RKO (cell line): Measurements from ENCODE around the gene SIPA1L3.

Experiments used
- DNase-seq: peaks from one replicate; pipeline ENCODE4 v3.0.0-alpha.2; 2016; ENCODE audit warnings: low spot score

Gene SIPA1L3

DNA sequence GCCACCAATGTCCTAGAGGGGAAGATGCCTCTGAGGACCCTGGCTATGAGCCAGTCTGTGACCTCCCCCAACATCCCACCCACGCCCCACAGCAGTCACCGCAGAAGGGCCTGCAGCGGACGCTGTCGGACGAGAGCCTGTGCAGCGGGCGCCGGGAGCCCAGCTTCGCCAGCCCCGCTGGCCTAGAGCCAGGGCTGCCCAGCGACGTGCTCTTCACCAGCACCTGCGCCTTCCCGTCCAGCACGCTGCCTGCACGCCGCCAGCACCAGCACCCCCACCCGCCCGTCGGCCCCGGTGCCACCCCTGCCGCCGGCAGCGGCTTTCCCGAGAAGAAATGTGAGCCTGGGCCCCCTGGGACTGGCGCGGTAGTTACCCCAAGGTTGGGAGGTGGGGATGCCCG, 286.4 kb downstream of the SIPA1L3 start:
- DNase-seq, result no peak

DNA sequence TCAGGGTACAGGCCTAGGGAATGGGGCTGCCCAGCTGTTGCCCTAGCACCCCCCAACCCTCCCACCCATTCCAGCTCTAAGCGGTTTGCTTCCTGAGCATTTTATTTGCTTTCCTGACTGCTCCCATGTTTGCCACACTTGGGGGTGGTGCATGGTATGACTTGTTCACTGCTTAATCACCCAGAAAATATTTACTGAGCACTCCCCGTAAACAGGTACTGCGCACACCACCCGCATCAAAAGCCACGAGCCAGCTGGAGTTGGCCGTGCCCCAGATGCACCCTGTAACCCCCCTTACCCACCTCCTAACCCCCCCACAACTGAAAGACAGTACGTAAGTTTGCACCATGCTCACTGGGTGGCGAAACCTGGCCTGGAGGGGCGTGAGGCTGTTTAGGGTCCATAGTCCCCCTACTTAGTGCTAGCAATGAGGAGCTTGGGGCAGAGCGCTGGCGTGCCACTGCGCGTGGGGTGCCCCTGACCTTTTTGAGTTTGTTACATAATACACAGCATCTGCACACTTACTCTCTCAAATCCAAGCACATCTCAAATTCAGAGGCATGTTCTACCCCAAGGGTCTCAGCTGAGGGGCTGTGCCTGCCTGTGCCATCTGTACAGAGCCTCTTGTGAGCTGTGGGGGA, 287.2 kb downstream of the SIPA1L3 start:
- DNase-seq, result no peak

DNA sequence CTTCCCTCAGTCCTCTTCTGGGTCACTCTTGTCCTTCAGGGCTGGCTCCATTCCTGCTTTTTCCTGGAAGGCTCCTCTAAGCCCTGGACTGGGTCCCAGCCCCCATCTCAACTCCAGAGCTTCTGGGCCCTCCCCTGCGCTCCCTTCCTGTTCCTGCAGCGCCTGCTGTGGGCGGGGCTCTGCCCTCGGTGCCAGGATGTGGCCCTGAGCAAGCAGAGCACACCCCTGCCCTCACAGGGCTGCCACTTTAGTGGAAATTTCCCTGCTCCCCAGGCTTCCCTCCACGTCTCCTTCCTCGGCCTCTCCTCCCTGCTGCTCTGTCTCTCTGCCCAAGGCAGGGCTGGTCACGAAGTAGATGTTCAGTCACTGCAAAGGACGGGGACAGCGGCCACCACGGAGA, 288.2 kb downstream of the SIPA1L3 start:
- DNase-seq, result no peak

- DNase-seq, result no peak
Measured at GRCh38 chr19:38196245-38196837, 289.3 kb downstream of the SIPA1L3 start.

DNA sequence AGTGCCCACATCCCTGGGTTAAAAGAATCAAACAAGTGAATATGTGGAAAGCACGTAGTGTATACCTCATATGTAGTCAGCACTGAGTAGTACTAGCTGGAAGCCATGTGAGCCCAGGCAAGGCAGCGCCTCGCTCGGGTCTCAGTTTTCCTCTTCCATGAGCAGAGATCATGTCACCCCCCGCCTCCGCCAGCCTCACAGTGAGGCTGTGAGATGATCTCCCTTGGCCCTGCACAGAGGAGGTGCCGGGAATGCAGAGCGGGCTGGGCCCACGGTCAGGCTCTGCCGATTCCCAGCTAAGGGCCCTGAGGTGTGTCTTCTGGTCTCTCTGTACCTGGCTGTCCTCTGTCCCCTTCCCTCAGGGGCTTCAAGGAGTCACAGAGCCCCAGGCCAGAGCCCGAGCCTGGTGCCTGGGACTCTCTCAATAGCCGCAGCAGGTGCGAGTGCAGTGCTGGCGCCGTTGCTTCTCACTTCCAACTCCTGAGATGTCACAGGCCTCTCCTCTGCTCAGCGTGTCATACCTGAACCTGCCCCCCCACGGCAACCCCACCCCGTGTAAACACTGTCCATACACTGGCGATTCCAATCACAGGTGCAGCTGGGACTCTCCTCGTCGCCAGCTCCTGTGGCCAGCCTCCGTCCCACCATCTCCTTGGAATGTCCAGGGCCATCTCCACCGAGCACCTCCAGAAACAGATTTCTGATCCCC, 290.1 kb downstream of the SIPA1L3 start:
- no peak for DNase-seq

DNA sequence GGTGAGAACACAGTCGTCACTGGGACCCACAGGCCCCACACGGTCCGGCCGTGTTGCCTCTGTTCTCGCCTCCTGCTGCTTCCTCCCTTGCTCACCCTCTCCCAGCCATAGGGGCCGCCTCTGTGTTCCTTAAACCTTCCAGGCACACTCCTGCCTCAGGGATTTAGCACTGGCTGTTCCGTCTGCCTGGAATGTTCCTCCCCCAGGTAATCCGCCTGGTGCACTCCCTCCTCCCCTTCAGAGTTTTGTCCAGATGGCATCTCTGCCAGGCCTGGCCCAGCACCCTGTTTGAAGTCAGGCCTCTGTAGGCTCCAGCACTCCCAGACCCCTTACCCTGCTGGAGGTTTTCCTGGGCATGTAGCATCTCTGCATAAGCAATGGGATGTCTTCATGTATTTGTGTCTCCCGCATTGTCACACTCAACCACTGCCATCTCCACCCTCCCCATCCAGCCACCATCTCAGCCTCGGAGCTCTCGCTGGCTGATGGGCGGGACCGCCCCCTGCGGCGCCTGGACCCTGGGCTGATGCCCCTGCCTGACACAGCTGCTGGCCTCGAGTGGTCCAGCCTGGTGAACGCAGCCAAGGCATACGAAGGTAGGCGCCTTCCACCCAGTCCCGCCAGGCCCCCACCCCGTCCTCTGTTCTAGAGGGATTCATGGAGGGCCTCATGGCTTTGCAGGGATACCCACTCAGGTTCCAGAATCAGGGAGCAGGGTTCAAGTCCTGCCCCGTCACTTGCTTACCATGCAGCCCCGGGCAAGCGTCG, 291.1 kb downstream of the SIPA1L3 start:
- no peak for DNase-seq

- no peak for DNase-seq
Measured at GRCh38 chr19:38199340-38199739, 292.3 kb downstream of the SIPA1L3 start.

- DNase-seq, result no peak
Measured at GRCh38 chr19:38201731-38202130, 294.7 kb downstream of the SIPA1L3 start.

- DNase-seq, result no peak
Measured at GRCh38 chr19:38202504-38202903, 295.5 kb downstream of the SIPA1L3 start.

- no peak for DNase-seq
Measured at GRCh38 chr19:38203197-38203596, 296.2 kb downstream of the SIPA1L3 start.

GRCh38 chr19:38204096-38204495, 297.1 kb downstream of the SIPA1L3 start:
- no peak for DNase-seq

DNA sequence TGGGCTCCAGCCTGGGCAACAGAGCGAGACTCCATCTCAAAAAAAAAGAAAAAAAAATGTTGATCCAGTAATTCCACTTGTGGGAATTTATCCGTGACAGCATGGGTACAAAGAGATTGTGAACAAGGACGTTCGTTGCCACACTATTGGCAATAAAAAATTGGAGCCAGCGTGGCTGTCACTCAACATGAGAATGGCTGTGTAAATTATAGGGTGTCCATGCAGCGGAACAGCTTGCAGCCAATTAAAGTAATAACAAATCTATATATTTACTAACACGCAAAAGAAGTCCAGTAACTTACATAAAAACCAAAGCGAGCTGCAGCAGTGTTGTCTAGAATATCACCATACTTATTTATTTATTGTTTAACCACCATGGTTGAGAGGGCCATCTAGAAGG, 297.7 kb downstream of the SIPA1L3 start:
- DNase-seq, result no peak

- no peak for DNase-seq
Measured at GRCh38 chr19:38206006-38206745, 299.2 kb downstream of the SIPA1L3 start.

GRCh38 chr19:38206928-38207327, 299.9 kb downstream of the SIPA1L3 start:
- no peak for DNase-seq

DNA sequence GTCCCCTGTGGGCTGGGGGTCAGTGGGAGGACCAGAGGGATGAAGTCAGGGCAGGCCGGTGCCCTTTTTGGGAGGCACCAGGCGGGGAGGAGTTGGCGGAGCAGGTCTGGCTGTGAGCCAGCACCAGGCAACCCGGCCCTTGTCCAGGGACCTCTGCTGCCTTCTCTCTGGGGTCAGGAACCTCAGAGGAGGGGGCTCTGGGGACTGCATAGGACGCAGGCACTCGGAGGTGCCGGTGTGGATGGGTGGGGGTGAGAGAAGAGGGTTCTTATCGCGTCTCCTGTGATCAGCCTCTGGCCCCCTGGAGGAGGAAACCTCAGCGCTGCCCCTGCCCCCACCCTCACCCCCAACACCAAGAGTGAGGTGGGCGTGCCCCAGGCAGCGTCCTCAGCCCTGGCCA, 300.5 kb downstream of the SIPA1L3 start:
- DNase-seq, result no peak

DNA sequence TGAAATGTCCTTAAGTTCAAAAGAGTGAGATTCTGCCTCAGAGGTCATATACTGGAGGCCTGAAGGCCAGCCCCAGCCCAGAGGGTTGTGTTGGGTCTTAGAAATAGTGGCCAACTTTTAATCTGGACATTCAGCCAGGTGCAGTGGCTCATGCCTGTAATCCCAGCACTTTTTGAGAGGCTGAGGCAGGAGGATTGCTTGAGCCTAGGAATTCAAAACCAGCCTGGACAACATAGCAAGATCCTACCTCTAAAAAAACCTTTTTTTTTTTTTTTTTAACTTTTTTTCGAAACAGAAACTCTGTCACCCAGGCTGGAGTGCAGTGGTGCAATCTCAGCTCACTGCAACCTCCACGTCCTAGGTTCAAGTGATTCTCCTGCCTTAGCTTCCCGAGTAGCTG, 301.6 kb downstream of the SIPA1L3 start:
- DNase-seq, result no peak

DNA sequence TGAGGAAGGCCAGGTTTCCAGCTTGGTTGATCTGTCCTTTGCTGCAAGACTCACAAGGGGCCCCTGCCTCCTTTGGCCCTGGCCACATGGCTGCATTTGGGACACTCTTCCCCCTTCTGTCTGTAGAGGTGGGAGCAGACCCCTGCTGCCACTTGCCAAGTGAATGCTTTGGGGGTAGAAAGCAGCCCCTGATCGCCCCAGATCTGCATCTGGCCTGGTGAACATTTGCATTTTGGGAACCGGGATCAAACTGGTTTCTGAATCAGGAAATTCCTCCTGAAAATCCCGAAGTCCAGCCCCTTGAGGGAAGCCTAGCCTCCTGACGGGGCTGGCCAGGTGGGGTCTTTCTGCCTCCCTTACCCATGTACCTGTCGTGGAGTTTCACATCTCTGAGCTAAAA, 302.1 kb downstream of the SIPA1L3 start:
- no peak for DNase-seq

DNA sequence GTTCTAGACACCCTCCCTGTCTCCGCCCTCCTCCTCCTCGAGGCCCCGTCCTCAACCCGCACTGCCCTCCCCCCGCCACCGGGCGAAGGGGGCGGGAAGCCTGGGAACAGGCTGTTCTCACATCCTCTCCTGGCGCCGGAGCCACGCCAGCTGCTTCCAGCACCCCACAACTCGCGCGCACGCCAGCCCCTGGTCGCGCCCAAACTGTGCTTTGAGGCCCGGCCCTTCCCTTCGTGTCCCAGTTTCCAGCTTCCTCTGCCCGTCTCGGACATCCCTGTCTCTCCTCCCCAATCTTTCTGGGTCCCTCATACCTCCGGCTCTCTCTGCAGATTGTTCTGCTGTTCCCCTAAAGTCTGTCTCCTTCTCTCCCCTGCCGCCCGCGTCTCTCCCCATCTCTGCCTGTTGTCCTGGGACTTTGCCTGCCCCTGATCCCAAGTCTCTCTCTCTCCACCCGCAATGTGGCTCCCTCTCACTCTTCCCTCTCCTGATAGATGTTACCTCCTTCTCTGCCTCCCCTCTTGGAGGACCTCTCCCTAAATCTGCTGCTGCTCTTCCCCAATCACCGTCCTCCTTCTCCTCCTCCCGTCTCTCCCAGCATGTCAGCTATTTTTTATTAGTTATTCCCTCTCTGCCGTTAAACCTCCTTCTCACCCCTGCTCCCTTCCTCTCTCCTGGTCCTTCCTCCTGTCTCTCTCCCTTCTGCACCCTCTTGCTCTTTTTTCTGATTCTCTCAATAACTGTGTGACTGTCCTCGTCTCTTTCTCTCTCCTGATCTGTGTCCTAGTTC, 302.9 kb downstream of the SIPA1L3 start:
- DNase-seq, result no peak

- no peak for DNase-seq
Measured at GRCh38 chr19:38210458-38210987, 303.5 kb downstream of the SIPA1L3 start.

GRCh38 chr19:38211151-38211591, 304.2 kb downstream of the SIPA1L3 start:
- DNase-seq, result no peak

DNA sequence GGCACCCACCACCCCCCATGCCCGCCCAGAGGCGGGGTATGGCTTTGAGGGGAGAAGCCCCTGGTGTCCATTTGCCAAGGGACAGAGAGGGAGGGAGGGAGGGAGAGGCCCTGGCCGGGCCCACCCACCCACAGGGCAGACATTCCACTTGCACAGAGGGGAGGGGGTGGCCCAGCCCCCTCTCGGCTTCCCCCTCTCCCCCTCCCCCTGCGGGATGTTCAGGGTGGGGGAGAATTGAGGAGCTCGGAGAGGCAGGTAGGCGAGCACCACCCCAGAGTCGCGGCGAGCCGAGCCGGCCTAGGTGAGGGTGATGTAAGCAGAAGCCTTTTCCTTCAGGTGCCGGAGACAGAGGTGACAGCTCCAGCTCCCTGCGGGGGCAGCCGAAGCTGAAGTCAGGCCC, 304.8 kb downstream of the SIPA1L3 start:
- DNase-seq, result no peak
